Astrocyte of the spinal cord (primary cell): ENCODE data around the gene FAS.
A peak's percentile ranks its signal among the peaks of the same experiment; 100 is the strongest.

Experiments used
- DNase-seq: peaks from one replicate; pipeline ENCODE4 v3.0.0; 2011; ENCODE audit warnings: low read depth, low spot score
- H3K4me3 ChIP-seq: 2 replicates; pipeline ENCODE4 v1.5.1; 2011; ENCODE audit warnings: low read depth, mild to moderate bottlenecking, low read length, moderate library complexity
- in situ Hi-C: cut with HindIII; loops from 2 replicates; pipeline ENCODE4 v1.10.0; 2017; ENCODE audit warnings: low sequenced_read_pairs
- TF ChIP-seq, protein P1 (sequence below): IDR thresholded peaks from 2 replicates; pipeline ENCODE4 v1.5.1; 2012; ENCODE audit warnings: low read depth, mild to moderate bottlenecking, low read length, inconsistent platforms

FAS gene

GRCh38 chr10:88995156-88995876 is 4.7 kb downstream of the FAS start:
- no peak overlapping the region for H3K4me3 ChIP-seq
- in situ Hi-C loops: no loop called here

GRCh38 chr10:88996927-88997326 is 6.3 kb downstream of the FAS start:
- in situ Hi-C loops: no loop called here
- TF ChIP-seq, protein P1, sequence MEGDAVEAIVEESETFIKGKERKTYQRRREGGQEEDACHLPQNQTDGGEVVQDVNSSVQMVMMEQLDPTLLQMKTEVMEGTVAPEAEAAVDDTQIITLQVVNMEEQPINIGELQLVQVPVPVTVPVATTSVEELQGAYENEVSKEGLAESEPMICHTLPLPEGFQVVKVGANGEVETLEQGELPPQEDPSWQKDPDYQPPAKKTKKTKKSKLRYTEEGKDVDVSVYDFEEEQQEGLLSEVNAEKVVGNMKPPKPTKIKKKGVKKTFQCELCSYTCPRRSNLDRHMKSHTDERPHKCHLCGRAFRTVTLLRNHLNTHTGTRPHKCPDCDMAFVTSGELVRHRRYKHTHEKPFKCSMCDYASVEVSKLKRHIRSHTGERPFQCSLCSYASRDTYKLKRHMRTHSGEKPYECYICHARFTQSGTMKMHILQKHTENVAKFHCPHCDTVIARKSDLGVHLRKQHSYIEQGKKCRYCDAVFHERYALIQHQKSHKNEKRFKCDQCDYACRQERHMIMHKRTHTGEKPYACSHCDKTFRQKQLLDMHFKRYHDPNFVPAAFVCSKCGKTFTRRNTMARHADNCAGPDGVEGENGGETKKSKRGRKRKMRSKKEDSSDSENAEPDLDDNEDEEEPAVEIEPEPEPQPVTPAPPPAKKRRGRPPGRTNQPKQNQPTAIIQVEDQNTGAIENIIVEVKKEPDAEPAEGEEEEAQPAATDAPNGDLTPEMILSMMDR: no peak
- no peak overlapping the region for H3K4me3 ChIP-seq
- DNase-seq: no peak

More at GRCh38 chr10:88995156-88995876, 4.7 kb downstream of the FAS start:
- TF ChIP-seq, protein P1: no peak
- no peak for DNase-seq

DNA sequence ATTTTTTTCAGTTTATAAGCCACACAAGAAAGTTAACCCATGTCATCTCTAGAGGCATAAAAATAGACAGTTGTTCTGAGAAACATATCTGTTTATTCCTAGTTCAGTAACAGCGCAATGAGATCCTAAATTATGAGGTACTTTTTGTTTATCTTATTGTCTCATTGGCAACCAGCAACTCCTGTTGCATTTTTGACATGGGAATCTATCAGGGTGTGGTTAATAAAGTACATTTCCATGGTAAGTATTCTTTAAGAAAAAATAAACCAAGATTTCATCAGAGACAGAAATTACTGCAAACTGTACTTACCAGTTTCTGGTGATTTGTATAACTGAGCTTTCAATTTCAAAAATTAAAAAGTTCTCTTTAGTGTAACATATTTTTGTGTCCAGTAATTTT is 9.0 kb downstream of the FAS start:
- no peak for DNase-seq
- in situ Hi-C loops: no loop called here
- no peak overlapping the region for H3K4me3 ChIP-seq
- TF ChIP-seq, protein P1: no peak

DNA sequence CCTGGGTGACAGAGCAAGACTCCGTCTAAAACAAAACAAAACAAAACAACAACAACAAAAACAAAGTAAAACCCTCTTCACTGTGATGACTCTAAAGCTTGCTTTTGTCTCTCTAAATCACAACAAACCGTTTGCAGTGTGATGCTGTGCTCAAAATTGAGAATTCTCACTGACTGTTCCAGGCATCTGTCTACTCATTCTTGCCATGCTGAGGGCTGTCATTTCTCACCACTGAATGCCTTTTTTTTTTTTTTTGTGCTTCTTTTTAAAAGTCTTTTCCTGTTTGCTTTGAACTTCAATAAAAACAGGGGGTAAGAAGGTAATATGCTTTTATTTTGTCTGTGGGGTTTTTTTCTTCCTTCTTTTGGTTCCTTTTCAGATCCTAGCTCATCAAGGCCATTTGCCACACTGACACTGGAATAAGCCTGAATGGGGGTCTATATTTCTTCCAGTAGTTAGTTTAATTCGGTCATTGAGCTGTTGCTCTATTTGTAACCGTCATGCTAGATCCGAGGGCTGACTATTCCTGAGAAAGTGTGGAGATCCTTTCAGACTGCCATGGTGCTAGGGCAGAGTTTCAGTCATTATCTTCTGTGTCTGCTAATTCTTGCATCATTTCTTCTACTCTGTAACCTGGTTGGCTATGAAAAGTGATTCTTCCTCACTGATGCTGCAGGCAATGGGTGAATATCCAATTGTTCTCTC is 10.6 kb downstream of the FAS start:
- TF ChIP-seq, protein P1: no peak
- no peak overlapping the region for H3K4me3 ChIP-seq
- DNase-seq: no peak
- in situ Hi-C loops: no loop called here

DNA sequence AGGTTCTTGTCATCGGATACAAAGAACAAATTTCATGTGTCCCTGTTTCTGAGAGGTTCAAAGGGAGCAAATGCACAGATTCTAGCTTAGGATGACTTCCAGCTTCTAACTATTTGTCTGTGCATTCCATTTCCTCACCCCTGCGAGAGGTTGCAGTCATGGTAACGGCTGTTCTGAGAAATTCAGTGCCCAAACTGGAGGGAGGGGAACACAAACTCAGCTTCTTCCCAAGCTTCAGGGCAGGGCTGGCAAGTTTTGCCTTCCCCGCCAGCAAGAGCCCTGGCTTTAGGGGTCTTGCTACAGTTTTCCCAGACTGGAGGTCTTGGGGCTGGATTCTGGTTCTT is 11.1 kb downstream of the FAS start:
- TF ChIP-seq, protein P1: no peak
- H3K4me3 ChIP-seq: no peak overlapping the region
- peak; percentile 43 for DNase-seq
- in situ Hi-C loops: no loop called here

GRCh38 chr10:89002226-89002978 is 11.8 kb downstream of the FAS start:
- in situ Hi-C loops: no loop called here
- DNase-seq: no peak
- H3K4me3 ChIP-seq: no peak overlapping the region
- TF ChIP-seq, protein P1: no peak
